H1 (cell line): ENCODE measurements around the gene TWF2. TPM values are rescaled to one million over a fixed set of nuclear protein-coding genes. Genes with fewer than 3 reads are reported as not detected.

Experiments
- EP300 ChIP-seq, 2 experiments: IDR thresholded peaks; 1 replicate in 1 of 2; 2 replicates in 1 of 2; pipeline ENCODE4 v1.6.1; 2011 to 2012; ENCODE audit warnings: low read depth in 2 of 2, low read length in 2 of 2, mild to moderate bottlenecking in 2 of 2, borderline replicate concordance in 1 of 2, inconsistent platforms in 1 of 2, moderate library complexity in 1 of 2
- JUND ChIP-seq: IDR thresholded peaks from 2 replicates; pipeline ENCODE4 v1.6.1; 2011; ENCODE audit warnings: mild to moderate bottlenecking, improper control_type of control experiment, low read length
- RXRA ChIP-seq: IDR thresholded peaks from 2 replicates; pipeline ENCODE4 v1.6.1; 2011; ENCODE audit warnings: low read depth, mild to moderate bottlenecking, low read length, moderate library complexity; ENCODE audit not compliant: insufficient read depth
- SIRT6 ChIP-seq: IDR thresholded peaks from one replicate; pipeline ENCODE4 v1.7.1; 2012; ENCODE audit warnings: low read length, inconsistent platforms
- SUZ12 ChIP-seq: fragments of 200-600 bp; sonication (generic); IDR thresholded peaks from 2 replicates; pipeline ENCODE4 v1.6.1; 2012; ENCODE audit warnings: mild to moderate bottlenecking, inconsistent platforms, low read length, moderate library complexity, mixed read lengths
- polyA plus RNA-seq, 7 experiments: library from polyadenylated mRNA; depleted of rRNA in 3 of 7; stranded (reverse) in 5 of 7; unstranded in 2 of 7; fragments of >200 nt in 5 of 7; fragments of 200-250 nt in 2 of 7; gene quantifications; 1 replicate in 5 of 7; 2 replicates in 1 of 7; 4 replicates in 1 of 7; pipeline versions ENCODE4 v1.2.1 to v1.2.3, GENCODE V29; 2011 to 2013; ENCODE audit warnings: missing spikeins in 2 of 7, mixed read lengths in 2 of 7
- total RNA-seq: library from RNA; stranded (reverse); fragmentation: NEBNext Ultra II Directional; extraction: Animal tissue kit (Norgen Biotek cat#: 25700); gene quantifications from 2 replicates; pipeline ENCODE4 v1.2.1, GENCODE V29; 2021
- TF ChIP-seq, protein P1 (sequence below): IDR thresholded peaks from 2 replicates; pipeline ENCODE4 v1.6.1; 2011; ENCODE audit warnings: low read depth, mild to moderate bottlenecking, low read length; ENCODE audit not compliant: insufficient read depth

Gene TWF2
- total and polyA plus RNA-seq, 2 of the 8 experiments (the other 6 are each of a cell fraction or from before 2014, with no cell fraction given): 65.2 to 90.4 TPM

DNA sequence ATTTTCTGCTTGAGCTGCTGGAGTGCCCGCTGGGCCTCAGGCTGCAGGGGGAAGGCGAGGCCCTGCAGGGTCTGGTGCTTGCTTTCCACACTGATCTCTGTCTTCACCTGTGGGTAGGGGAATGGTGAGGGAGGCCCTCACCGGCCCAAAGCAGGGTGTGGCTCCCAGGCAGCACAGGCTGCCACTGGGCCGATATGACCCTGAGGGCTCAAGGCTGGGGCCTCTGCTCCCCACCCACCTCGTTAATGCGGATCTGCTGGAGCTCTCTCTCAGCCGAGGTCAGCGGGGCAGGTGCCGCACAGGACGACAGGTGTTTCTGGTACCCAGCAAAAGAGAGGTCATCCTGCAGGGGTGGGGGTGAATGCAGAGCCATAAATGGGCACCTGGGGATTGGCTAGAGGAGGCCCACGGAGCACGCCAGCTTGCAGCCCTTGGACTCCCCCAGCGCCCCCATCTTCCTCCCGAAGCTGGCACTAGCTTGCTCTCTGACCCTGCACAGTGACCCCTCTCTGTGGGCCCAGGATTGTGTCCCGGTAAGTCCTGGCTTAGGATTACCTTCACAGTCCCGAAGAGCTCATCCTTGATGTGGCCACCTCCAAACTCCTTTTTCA lies 8.0 kb downstream of the TWF2 start (continued):
- TF ChIP-seq JUND: no peak
- TF ChIP-seq EP300 (IDR thresholded peaks at IDR 0.05; ENCODE audit: borderline replicate concordance in 1 of 2, low read depth in 2 of 2, low read length in 2 of 2): no peak
- no peak for TF ChIP-seq SUZ12
- TF ChIP-seq, protein P1, sequence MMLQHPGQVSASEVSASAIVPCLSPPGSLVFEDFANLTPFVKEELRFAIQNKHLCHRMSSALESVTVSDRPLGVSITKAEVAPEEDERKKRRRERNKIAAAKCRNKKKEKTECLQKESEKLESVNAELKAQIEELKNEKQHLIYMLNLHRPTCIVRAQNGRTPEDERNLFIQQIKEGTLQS: no peak
- TF ChIP-seq RXRA: no peak
- TF ChIP-seq SIRT6: no peak
